HEK293T (cell line): ENCODE results near the gene KLHL29.

Experiments
- ELF4 ChIP-seq: fragments of 450-650 bp; IDR thresholded peaks from 2 replicates; pipeline ENCODE4 v1.6.1; 2017; ENCODE audit warnings: antibody characterized with exemption
- FOXA1 ChIP-seq: fragments of 450-650 bp; IDR thresholded peaks from 2 replicates; pipeline ENCODE4 v1.6.1; 2016; ENCODE audit warnings: mild to moderate bottlenecking
- HDGF ChIP-seq: fragments of 450-650 bp; IDR thresholded peaks from 2 replicates; pipeline ENCODE4 v1.6.1; 2017; ENCODE audit warnings: antibody characterized with exemption, borderline replicate concordance
- LEF1 ChIP-seq: fragments of 450-650 bp; IDR thresholded peaks from 2 replicates; pipeline ENCODE4 v1.6.1; 2017; ENCODE audit warnings: mild to moderate bottlenecking, borderline replicate concordance
- NFRKB ChIP-seq: fragments of 450-650 bp; IDR thresholded peaks from 2 replicates; pipeline ENCODE4 v1.6.1; 2016; ENCODE audit warnings: mild to moderate bottlenecking, moderate library complexity
- SP1 ChIP-seq: fragments of 450-650 bp; IDR thresholded peaks from 2 replicates; pipeline ENCODE4 v1.6.1; 2017
- SUZ12 ChIP-seq: fragments of 450-650 bp; IDR thresholded peaks from 2 replicates; pipeline ENCODE4 v1.6.1; 2016; ENCODE audit warnings: mild to moderate bottlenecking

- no peak for TF ChIP-seq NFRKB
- no peak for TF ChIP-seq SP1
- TF ChIP-seq ELF4: no peak
- TF ChIP-seq FOXA1: no peak
- no peak for TF ChIP-seq HDGF
- no peak for TF ChIP-seq SUZ12
- no peak for TF ChIP-seq LEF1
Observed at GRCh38 chr2:23483791-23484190, 98.8 kb downstream of the KLHL29 start.
